Placental epithelial cell (primary cell): ENCODE data around the gene REG4. TPM values are rescaled to one million over a fixed set of nuclear protein-coding genes. Genes with fewer than 3 reads are reported as not detected.

Source experiments
- total RNA-seq: library from RNA; depleted of rRNA; stranded (reverse); fragments of >200 nt; gene quantifications from 2 replicates; pipeline ENCODE4 v1.2.3, GENCODE V29; 2012

Gene REG4
- total RNA-seq = not detected in 2 replicates

DNA sequence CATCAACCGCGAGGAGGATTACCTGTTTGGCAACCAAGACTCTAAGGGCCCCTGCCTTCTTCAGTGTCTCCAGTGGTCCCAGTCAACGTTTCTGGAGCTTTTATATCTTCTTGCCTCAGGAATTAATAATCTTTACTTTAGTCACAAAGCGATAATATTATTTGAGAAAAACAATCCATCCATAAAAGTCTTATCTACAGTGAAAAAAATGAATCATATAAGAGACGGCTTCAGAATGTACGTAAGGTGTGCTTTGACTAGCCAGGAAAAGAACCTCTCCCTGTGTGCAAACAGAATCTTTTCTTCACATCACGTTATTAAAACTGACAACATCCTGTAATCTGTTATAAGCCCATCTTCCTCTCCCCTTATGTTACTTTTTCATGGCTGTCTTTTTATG is at the start of gene REG4:
TSS of gene REG4 (minus strand) at position 74 of the 400 bp plus-strand sequence. CDS start 2,691 bp downstream, outside the sequence.

DNA sequence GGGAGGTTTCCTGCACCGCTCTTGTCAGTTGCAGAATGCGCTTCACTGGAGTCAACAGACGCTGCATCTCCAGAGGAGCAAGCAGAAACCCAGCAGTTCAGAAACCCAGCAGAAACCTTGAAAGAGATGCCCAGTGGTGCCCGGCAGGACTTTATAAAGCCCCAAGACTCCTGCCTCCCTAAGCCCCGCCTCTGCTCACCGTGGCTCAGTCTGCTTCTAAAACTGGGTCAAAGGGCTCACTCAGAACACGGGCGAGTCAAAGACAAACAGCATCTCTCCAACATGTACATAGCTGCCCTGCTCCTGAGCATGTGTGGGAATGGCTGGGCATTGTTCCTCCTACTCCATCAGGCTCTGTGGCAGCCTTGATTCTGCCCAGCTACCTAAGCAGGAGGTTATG is 42.5 kb downstream of the REG4 start, which contains the start of gene HMGCS2:
TSS of gene HMGCS2 (minus strand) at position 128 of the 400 bp plus-strand sequence. CDS start at position 67, 61 bp downstream.

Other genes with a start within 250 kb of the REG4 start
- 5.9 and 8.2 TPM in 2 replicates for gene ZNF697, start 163.2 kb downstream of the REG4 start, total RNA-seq
- gene PHGDH, start 99.5 kb downstream of the REG4 start, total RNA-seq = 86.0 and 168 TPM in 2 replicates
- not detected in 2 replicates for gene HMGCS2, start 42.6 kb downstream of the REG4 start, total RNA-seq
- not detected in 2 replicates for gene ADAM30, start 85.1 kb upstream of the REG4 start, total RNA-seq